Pancreas (tissue), 10 donors: ENCODE measurements around the gene PLK5. TPM values are rescaled to one million over a fixed set of nuclear protein-coding genes. Genes with fewer than 3 reads are reported as not detected.

Source experiments
- ATAC-seq, 4 donors: fragments of 200-7000 bp; cut with Tn5 transposase; one replicate each; pipeline versions ENCODE4 v1.8.0 to v1.9.1; 2020; ENCODE audit warnings: mild to moderate bottlenecking in 4 of 4, moderate library complexity in 4 of 4
- DNase-seq, 6 donors: peaks; one replicate each; pipeline ENCODE4 v3.0.0-alpha.2; 2020
- FAIRE-seq: peaks from 2 replicates; lab custom pipeline; 2012; peaks lifted over from hg19 to GRCh38; lab: Jason Lieb, UNC
- H3K27ac ChIP-seq, 4 donors: fragments of 200-600 bp; sonication (generic); 1 replicate in 3 of 4; 2 replicates in 1 of 4; pipeline versions ENCODE4 v1.5.0 to v1.8.0; 2020
- H3K27me3 ChIP-seq, 4 donors: fragments of 200-600 bp; one replicate each; pipeline ENCODE4 v1.8.0; 2021
- H3K36me3 ChIP-seq, 3 donors: fragments of 200-600 bp; sonication (generic) in 1 of 3; one replicate each; pipeline versions ENCODE4 v1.5.0 to v1.8.0; 2020 to 2021
- H3K4me1 ChIP-seq, 3 donors: fragments of 200-600 bp; one replicate each; pipeline ENCODE4 v1.8.0; 2021
- H3K4me3 ChIP-seq, 4 donors: fragments of 200-600 bp; sonication (generic) in 2 of 4; one replicate each; pipeline versions ENCODE4 v1.5.0 to v1.8.0; 2020 to 2021
- H3K9me3 ChIP-seq, 4 donors: fragments of 200-600 bp; one replicate each; pipeline ENCODE4 v1.8.0; 2021
- CTCF ChIP-seq, 4 donors: fragments of 200-600 bp; sonication (generic) in 3 of 4; IDR thresholded peaks; one replicate each; pipeline versions ENCODE4 v1.5.0 to v1.8.0; 2021; ENCODE audit warnings: antibody characterized with exemption in 4 of 4
- WGBS, 2 donors: extraction: QIAGEN DNeasy Blood & Tissue Kit; methylation state at CpG; one replicate each; pipeline ENCODE4 v1.1.7; 2013; 5-methylcytosine and 5-hydroxymethylcytosine counted together
- intact Hi-C, 3 donors: fragments of 100-400 bp; cut with DNase I; formaldehyde crosslinking; loops; one replicate each; pipeline versions ENCODE4 v1.11.1 to v1.14.2; 2022
- polyA plus RNA-seq, 2 donors: library from polyadenylated mRNA; stranded (reverse); fragments of 200-250 nt; gene quantifications; one replicate each; pipeline ENCODE4 v1.2.3, GENCODE V29; 2013
- total RNA-seq, 6 donors: library from RNA; stranded (reverse); fragmentation: NEBNext Ultra II Directional in 4 of 6; extraction: Animal tissue kit (Norgen Biotek cat#: 25700) in 4 of 6; gene quantifications; one replicate each; pipeline versions ENCODE4 v1.2.1 to v1.2.4, GENCODE V29; 2021 to 2023
- donor health status: healthy with polysubstance abuse.
- donor health status: DM: no; HTN: no; CAD: no; lungs with moderate emphysema.
- donor health status: DM: no; HTN: no; CAD: no.
- donor health status: control.
- donor health status: control.
- donor health status: Bipolar disorder and iron deficiency.
- donor health status: DM: yes; HTN: yes; CAD: no.
- donor health status: DM: no; HTN: no; CAD: no.
- donor health status: DM: no; HTN: no; CAD: no.
- donor health status: DM: yes; HTN: yes; CAD: no.

PLK5 gene
- total and polyA plus RNA-seq, 8 donors = 0.11 to 0.23 TPM; not detected in 6

GRCh38 chr19:1551068-1552040 lies 27.5 kb downstream of the PLK5 start:
- no peak for TF ChIP-seq CTCF (IDR thresholded peaks at IDR 0.05)
- Histone ChIP-seq H3K27ac (no peak overlapping the region), H3K4me1 (no peaks in the 10 kb centered on the region), H3K36me3 (no peaks in the 10 kb centered on the region), H3K4me3 (no peak overlapping the region), H3K27me3 (no peaks in the 10 kb centered on the region), H3K9me3 (no peaks in the 10 kb centered on the region)
- WGBS, 2 donors = 73 to 82% methylated on average over 17 of the region's 17 CpGs
- DNase-seq (no peak), FAIRE-seq (no peak), ATAC-seq (no peak)
- intact Hi-C loops = loop anchor here in 1 of 3 donors (10.0 kb wide), 1 partner anchor 113 kb away; no protein-coding TSS in a partner anchor

GRCh38 chr19:1553415-1553814 lies 29.5 kb downstream of the PLK5 start:
- no peak for DNase-seq
- Histone ChIP-seq H3K27me3 (no peaks in the 10 kb centered on the region), H3K4me3 (no peak overlapping the region), H3K9me3 (no peaks in the 10 kb centered on the region), H3K4me1 (no peaks in the 10 kb centered on the region), H3K27ac (no peak overlapping the region), H3K36me3 (no peaks in the 10 kb centered on the region)
- intact Hi-C loops = loop anchor here in 1 of 3 donors (10.0 kb wide), 1 partner anchor 111 kb away; no protein-coding TSS in a partner anchor
- FAIRE-seq = no peak
- ATAC-seq = no peak
- TF ChIP-seq CTCF (IDR thresholded peaks at IDR 0.05) = no peak
- WGBS, 2 donors = 87 to 90% methylated on average over 10 of the region's 10 CpGs

GRCh38 chr19:1554968-1555367 lies 31.1 kb downstream of the PLK5 start:
- 85 to 89% methylated on average over 24 of the region's 24 CpGs for WGBS, 2 donors
- intact Hi-C loops = loop anchor here in 1 of 3 donors (10.0 kb wide), 1 partner anchor 110 kb away; no protein-coding TSS in a partner anchor
- H3K4me3 ChIP-seq = no peak overlapping the region
- H3K27ac ChIP-seq = no peak overlapping the region
- H3K27me3 ChIP-seq = no peaks in the 10 kb centered on the region
- no peak for TF ChIP-seq CTCF (IDR thresholded peaks at IDR 0.05)
- ATAC-seq = no peak
- no peaks in the 10 kb centered on the region for H3K36me3 ChIP-seq
- no peaks in the 10 kb centered on the region for H3K9me3 ChIP-seq
- FAIRE-seq = no peak
- DNase-seq = no peak
- H3K4me1 ChIP-seq = no peaks in the 10 kb centered on the region

- no peaks in the 10 kb centered on the region for H3K27me3 ChIP-seq
- H3K4me1 ChIP-seq = no peaks in the 10 kb centered on the region
- H3K4me3 ChIP-seq = no peak overlapping the region
- peak in 1 of 6 donors; percentile 57 for DNase-seq
- FAIRE-seq = no peak
- WGBS, 2 donors = 94 to 96% methylated on average over 92 to 121 of the region's 121 CpGs
- intact Hi-C loops = loop anchor here in 1 of 3 donors (10.0 kb wide), 1 partner anchor 109 kb away; no protein-coding TSS in a partner anchor
- TF ChIP-seq CTCF (IDR thresholded peaks at IDR 0.05) = no peak
- no peak for ATAC-seq
- no peaks in the 10 kb centered on the region for H3K36me3 ChIP-seq
- no peaks in the 10 kb centered on the region for H3K9me3 ChIP-seq
- H3K27ac ChIP-seq = no peak overlapping the region
These were observed 31.9 kb downstream of the PLK5 start for GRCh38 chr19:1555487-1556389.
